ENCODE measurements around the gene WFIKKN1.
A peak's percentile ranks its signal among the peaks of the same experiment; 100 is the strongest.

The WFIKKN1 gene

GRCh38 chr16:637081-638018, 6.6 kb downstream of the WFIKKN1 start:
- peak; percentile 65 for DNase-seq (ENCODE audit: low spot score)

GRCh38 chr16:638034-638543, 7.3 kb downstream of the WFIKKN1 start:
- DNase-seq (ENCODE audit: low spot score), result no peak

- DNase-seq (ENCODE audit: low spot score), result no peak
Observed at GRCh38 chr16:638836-639235, 8.1 kb downstream of the WFIKKN1 start.

- DNase-seq (ENCODE audit: low spot score), result no peak
Observed at GRCh38 chr16:640614-641013, 9.8 kb downstream of the WFIKKN1 start.

- peak; percentile 81 for DNase-seq (ENCODE audit: low spot score)
Observed at GRCh38 chr16:641326-642188, 10.8 kb downstream of the WFIKKN1 start, which contains the start of gene MCRIP2. Gene MCRIP2 (plus strand): TSS chr16:641828. CDS start chr16:641992, 164 bp downstream.

GRCh38 chr16:642189-643049, 11.6 kb downstream of the WFIKKN1 start:
- peak; percentile 43 for DNase-seq (ENCODE audit: low spot score)

GRCh38 chr16:643050-643368, 12.2 kb downstream of the WFIKKN1 start:
- no peak for DNase-seq (ENCODE audit: low spot score)

GRCh38 chr16:644556-644955, 13.8 kb downstream of the WFIKKN1 start:
- DNase-seq (ENCODE audit: low spot score), result no peak

GRCh38 chr16:645852-646678, 15.3 kb downstream of the WFIKKN1 start:
- no peak for DNase-seq (ENCODE audit: low spot score)

GRCh38 chr16:646679-647172, 15.9 kb downstream of the WFIKKN1 start:
- DNase-seq (ENCODE audit: low spot score), result no peak

GRCh38 chr16:647173-647902, 16.6 kb downstream of the WFIKKN1 start:
- DNase-seq (ENCODE audit: low spot score), result no peak

- no peak for DNase-seq (ENCODE audit: low spot score)
Observed at GRCh38 chr16:648071-648780, 17.4 kb downstream of the WFIKKN1 start.

GRCh38 chr16:648781-649589, 18.2 kb downstream of the WFIKKN1 start, which contains the start of gene WDR90:
Gene WDR90 (plus strand): TSS chr16:649365. CDS start chr16:649417, 52 bp downstream.
- peak; percentile 96 for DNase-seq (ENCODE audit: low spot score)

GRCh38 chr16:649631-650030, 18.8 kb downstream of the WFIKKN1 start:
- DNase-seq (ENCODE audit: low spot score), result no peak

- DNase-seq (ENCODE audit: low spot score), result no peak
Observed at GRCh38 chr16:651844-652243, 21.1 kb downstream of the WFIKKN1 start.

GRCh38 chr16:652454-653305, 21.9 kb downstream of the WFIKKN1 start:
- no peak for DNase-seq (ENCODE audit: low spot score)

- no peak for DNase-seq (ENCODE audit: low spot score)
Observed at GRCh38 chr16:654034-654433, 23.2 kb downstream of the WFIKKN1 start.

All from Ammon's horn (tissue), 1 donor.